CD4-positive, alpha-beta T cell treated with Interleukin-21 for 1 hour (primary cell): ENCODE results near the gene DPM3.
"Not testable (repeated sequence)": the region's sequence is repeated elsewhere in the genome, so short reads cannot be mapped to it uniquely, and the experiment has no call there.

Experiments used
- DNase-seq: peaks from one replicate; pipeline ENCODE4 v3.0.0-alpha.2; 2020

Gene DPM3

GRCh38 chr1:155155996-155156643 lies 15.8 kb upstream of the DPM3 start:
- not testable (repeated sequence) for DNase-seq

GRCh38 chr1:155145491-155145890 lies 5.2 kb upstream of the DPM3 start:
- DNase-seq = no peak

- no peak for DNase-seq
Observed at GRCh38 chr1:155141749-155142148, 1.4 kb upstream of the DPM3 start.

GRCh38 chr1:155140630-155140953 lies 261 bp upstream of the DPM3 start:
- DNase-seq = no peak

GRCh38 chr1:155137154-155137949 lies 3.0 kb downstream of the DPM3 start:
- no peak for DNase-seq

- DNase-seq = peak; percentile 22
Observed at GRCh38 chr1:155136748-155137147, 3.6 kb downstream of the DPM3 start.

GRCh38 chr1:155135415-155136028 lies 4.8 kb downstream of the DPM3 start, which contains the start of gene SLC50A1:
TSS of gene SLC50A1 (plus strand) at chr1:155135852. CDS start at chr1:155135912, 60 bp downstream.
- DNase-seq = peak; percentile 93

GRCh38 chr1:155134880-155135414 lies 5.4 kb downstream of the DPM3 start:
- DNase-seq = peak; percentile 59

- no peak for DNase-seq
Observed at GRCh38 chr1:155134322-155134721, 6.0 kb downstream of the DPM3 start.

GRCh38 chr1:155133799-155134281 lies 6.5 kb downstream of the DPM3 start:
- no peak for DNase-seq

GRCh38 chr1:155131856-155132255 lies 8.5 kb downstream of the DPM3 start:
- no peak for DNase-seq

- no peak for DNase-seq
Observed at GRCh38 chr1:155131285-155131684, 9.0 kb downstream of the DPM3 start.

- no peak for DNase-seq
Observed at GRCh38 chr1:155130272-155131006, 9.9 kb downstream of the DPM3 start.

GRCh38 chr1:155128755-155129473 lies 11.4 kb downstream of the DPM3 start:
- DNase-seq = no peak

- DNase-seq = no peak
Observed at GRCh38 chr1:155127967-155128754, 12.2 kb downstream of the DPM3 start.

- DNase-seq = peak; percentile 53
Observed at GRCh38 chr1:155127105-155127966, 13.0 kb downstream of the DPM3 start, which contains the start of gene EFNA1. TSS of gene EFNA1 (plus strand) at chr1:155127876. CDS start at chr1:155127978, 102 bp downstream.

- peak; percentile 41 for DNase-seq
Observed at GRCh38 chr1:155126556-155127104, 13.7 kb downstream of the DPM3 start.

- DNase-seq = no peak
Observed at GRCh38 chr1:155125946-155126555, 14.3 kb downstream of the DPM3 start.

- DNase-seq = no peak
Observed at GRCh38 chr1:155125511-155125945, 14.8 kb downstream of the DPM3 start.
